Heart right ventricle (tissue), 16 donors: ENCODE results near the gene ARHGEF6. TPM values are rescaled to one million over a fixed set of nuclear protein-coding genes. Genes with fewer than 3 reads are reported as not detected.

Experiments
- ATAC-seq, 8 donors: fragments of 200-7000 bp; cut with Tn5 transposase; one replicate each; pipeline ENCODE4 v1.9.1; 2020; ENCODE audit warnings: mild to moderate bottlenecking in 8 of 8, moderate library complexity in 8 of 8, moderate number of reproducible peaks in 1 of 8
- DNase-seq, 2 donors: peaks; one replicate each; pipeline ENCODE4 v3.0.0-alpha.2; 2020
- H3K27ac ChIP-seq, 10 donors: fragments of 200-600 bp; sonication (generic) in 2 of 10; one replicate each; pipeline versions ENCODE4 v1.5.0 to v1.8.0; 2020 to 2022; ENCODE audit warnings: mild to moderate bottlenecking in 3 of 10
- H3K27me3 ChIP-seq, 7 donors: fragments of 200-600 bp; one replicate each; pipeline ENCODE4 v1.8.0; 2021 to 2022; ENCODE audit warnings: mild to moderate bottlenecking in 2 of 7
- H3K36me3 ChIP-seq, 9 donors: fragments of 200-600 bp; sonication (generic) in 1 of 9; one replicate each; pipeline versions ENCODE4 v1.5.0 to v1.8.0; 2020 to 2022; ENCODE audit warnings: mild to moderate bottlenecking in 2 of 9
- H3K4me1 ChIP-seq, 9 donors: fragments of 200-600 bp; sonication (generic) in 1 of 9; one replicate each; pipeline versions ENCODE4 v1.5.0 to v1.8.0; 2020 to 2022; ENCODE audit warnings: mild to moderate bottlenecking in 4 of 9
- H3K4me3 ChIP-seq, 10 donors: fragments of 200-600 bp; sonication (generic) in 2 of 10; one replicate each; pipeline versions ENCODE4 v1.5.0 to v1.8.0; 2020 to 2022; ENCODE audit warnings: mild to moderate bottlenecking in 7 of 10, moderate library complexity in 2 of 10
- H3K9me3 ChIP-seq, 11 donors: fragments of 200-600 bp in 10 of 11; sonication (generic) in 2 of 11; one replicate each; pipeline versions ENCODE4 v1.5.0 to v1.8.0; 2013 to 2022; ENCODE audit warnings: mild to moderate bottlenecking in 2 of 11, control low read depth in 1 of 11, moderate library complexity in 1 of 11
- CTCF ChIP-seq, 9 donors: fragments of 200-600 bp; sonication (generic) in 2 of 9; IDR thresholded peaks; one replicate each; pipeline versions ENCODE4 v1.5.0 to v1.8.0; 2021 to 2022; ENCODE audit warnings: antibody characterized with exemption in 9 of 9, mild to moderate bottlenecking in 5 of 9, moderate library complexity in 1 of 9
- WGBS, 2 donors: extraction: QIAGEN DNeasy Blood & Tissue Kit; methylation state at CpG; one replicate each; pipeline ENCODE4 v1.1.7; 2013; ENCODE audit warnings: inconsistent platforms in 1 of 2; 5-methylcytosine and 5-hydroxymethylcytosine counted together
- intact Hi-C, 10 donors: fragments of 100-400 bp; cut with DNase I; formaldehyde crosslinking; loops; one replicate each; pipeline versions ENCODE4 v1.11.1 to v1.14.2; 2022
- polyA plus RNA-seq, 2 donors: library from polyadenylated mRNA; stranded (reverse); fragments of 200-250 nt; gene quantifications; one replicate each; pipeline ENCODE4 v1.2.3, GENCODE V29; 2013
- total RNA-seq, 10 donors: library from RNA; stranded (reverse); fragmentation: NEBNext Ultra II Directional in 3 of 10; extraction: Animal tissue kit (Norgen Biotek cat#: 25700) in 3 of 10; gene quantifications; one replicate each; pipeline versions ENCODE4 v1.2.1 to v1.2.4, GENCODE V29; 2021 to 2023
- donor health status: Arrhythmogenic right ventricular cardiomyopathy.
- donor health status: ischemic (EF 13 %, LVEDD 7.1; RV severe dilation, severe dysfunction).
- donor health status: healthy with polysubstance abuse.
- donor health status: DM: no; HTN: yes; CAD: no.
- donor health status: DM: no; HTN: no; CAD: no.
- donor health status: ischemic (EF 25% LVEDD 6.9; RV normal size, moderate dysfunction).
- donor health status: ischemic (EF 25% LVEDD 5.7; RV mildly dilated, moderate dysfunction).
- donor health status: healthy.
- donor health status: DM: yes; HTN: yes; CAD: no.
- donor health status: Ischemic cardiomyopathy.
- donor health status: ischemic (EF 35%, LVEDD 5.7; RV mildly dilated, moderate dysfunction).
- donor health status: nonischemic (EF 11% LVEDD 7.7; RV severe dilation, severe dysfunction).
- donor health status: DM: yes; HTN: yes; CAD: no.
- donor health status: PGD.
- donor health status: ischemic (EF 29% LVEDD 5.4; RV normal size, mild dysfunction).
- donor health status: nonischemic (EF 23%, LVEDD 6.1; RV moderate dilation, normal function).

Gene ARHGEF6
- total and polyA plus RNA-seq, 12 donors, result 15.3 to 88.0 (median 50.2) TPM

GRCh38 chrX:136718091-136718490 is 62.6 kb downstream of the ARHGEF6 start:
- Histone ChIP-seq H3K27ac (peak overlapping the region in 1 of 10 donors; percentile 32), H3K4me3 (no peak overlapping the region), H3K27me3 (peaks cover 0 to 20% (median 0%) of the 10 kb centered on the region in 7 donors), H3K9me3 (no peaks in the 10 kb centered on the region), H3K4me1 (peaks cover 0 to 36% (median 11%) of the 10 kb centered on the region in 9 donors), H3K36me3 (peaks cover 0 to 9% (median 0%) of the 10 kb centered on the region in 9 donors)
- DNase-seq, result no peak
- TF ChIP-seq CTCF (IDR thresholded peaks at IDR 0.05), result no peak
- intact Hi-C loops, result loop anchor here in 4 of 10 donors (5.0 to 10.0 kb wide), 3 partner anchors 47 to 167 kb away; partner anchors contain the start of gene RBMX (in 1 of the 4)
- WGBS, 2 donors, result 41 to 68% methylated on average over 2 of the region's 2 CpGs
- peak in 2 of 8 donors; percentile 76 to 78 for ATAC-seq

- ATAC-seq (no peak), DNase-seq (no peak)
- no peak for TF ChIP-seq CTCF (IDR thresholded peaks at IDR 0.05)
- Histone ChIP-seq H3K27ac (peak overlapping the region in 1 of 10 donors; percentile 77), H3K36me3 (peaks cover 0 to 17% (median 0%) of the 10 kb centered on the region in 9 donors), H3K9me3 (no peaks in the 10 kb centered on the region), H3K4me3 (no peak overlapping the region), H3K4me1 (peaks cover 0 to 49% (median 11%) of the 10 kb centered on the region in 9 donors), H3K27me3 (peaks cover 0 to 20% (median 0%) of the 10 kb centered on the region in 7 donors)
- intact Hi-C loops, result loop anchor here in 8 of 10 donors (5.0 to 10.0 kb wide), 5 partner anchors 50 to 212 kb away; partner anchors contain the start of gene RBMX (in 1 of the 8)
- 79 to 83% methylated on average over 6 of the region's 6 CpGs for WGBS, 2 donors
These were observed 65.8 kb downstream of the ARHGEF6 start for GRCh38 chrX:136714626-136715599.

GRCh38 chrX:136712650-136713310 is 68.0 kb downstream of the ARHGEF6 start:
- intact Hi-C loops, result loop anchor here in 8 of 10 donors (2.0 to 10.0 kb wide), 6 partner anchors 34 to 215 kb away; partner anchors contain the start of gene RBMX (in 1 of the 8)
- Histone ChIP-seq H3K27ac (no peak overlapping the region), H3K36me3 (peaks cover 0 to 25% (median 0%) of the 10 kb centered on the region in 9 donors), H3K27me3 (peaks cover 0 to 15% (median 0%) of the 10 kb centered on the region in 7 donors), H3K4me3 (no peak overlapping the region), H3K4me1 (peaks cover 0 to 46% (median 11%) of the 10 kb centered on the region in 9 donors), H3K9me3 (no peaks in the 10 kb centered on the region)
- no peak for TF ChIP-seq CTCF (IDR thresholded peaks at IDR 0.05)
- no peak for DNase-seq
- no peak for ATAC-seq

- TF ChIP-seq CTCF (IDR thresholded peaks at IDR 0.05), result peak in 8 of 9 donors; percentile 28 to 62 (median 47)
- Histone ChIP-seq H3K4me3 (no peak overlapping the region), H3K36me3 (peaks cover 0 to 41% (median 0%) of the 10 kb centered on the region in 9 donors), H3K27me3 (peaks cover 0 to 15% (median 0%) of the 10 kb centered on the region in 7 donors), H3K9me3 (no peaks in the 10 kb centered on the region), H3K27ac (peak overlapping the region in 2 of 10 donors; percentile 21 to 72), H3K4me1 (peaks cover 0 to 35% (median 7%) of the 10 kb centered on the region in 9 donors)
- DNase-seq (peak; percentile 15 to 30), ATAC-seq (peak in 6 of 8 donors; percentile 55 to 86 (median 80))
- intact Hi-C loops, result loop anchor here in 8 of 10 donors (5.0 to 10.0 kb wide), 5 partner anchors 54 to 216 kb away; partner anchors contain the start of gene RBMX (in 1 of the 8)
- WGBS, 2 donors, result 20 to 37% methylated on average over 1 of the region's 1 CpG
These were observed 69.6 kb downstream of the ARHGEF6 start for GRCh38 chrX:136711147-136711546.
